Stimulated activated CD8-positive, alpha-beta memory T cell treated with anti-CD3 and anti-CD28 coated beads, Interleukin-12 subunit alpha, Interleukin-12 subunit beta, amount 100 ng/mL, for 4 hours (primary cell): ENCODE data around the gene WHAMM.
"Not testable (repeated sequence)": the region's sequence is repeated elsewhere in the genome, so short reads cannot be mapped to it uniquely, and the experiment has no call there.

Experiments used
- DNase-seq: peaks from one replicate; pipeline ENCODE4 v3.0.0-alpha.2; 2020; ENCODE audit warnings: low read depth

Gene WHAMM

GRCh38 chr15:82865981-82866380 is 56.6 kb downstream of the WHAMM start:
- DNase-seq = not testable (repeated sequence)

GRCh38 chr15:82870727-82871320 is 61.4 kb downstream of the WHAMM start:
- DNase-seq = no peak

GRCh38 chr15:82871358-82871757 is 61.9 kb downstream of the WHAMM start:
- no peak for DNase-seq

GRCh38 chr15:82871832-82872484 is 62.5 kb downstream of the WHAMM start:
- no peak for DNase-seq

GRCh38 chr15:82873000-82873680 is 63.7 kb downstream of the WHAMM start:
- no peak for DNase-seq

- DNase-seq = no peak
These were observed 64.8 kb downstream of the WHAMM start for GRCh38 chr15:82874267-82874666.

GRCh38 chr15:82874961-82875360 is 65.5 kb downstream of the WHAMM start:
- DNase-seq = no peak

GRCh38 chr15:82875411-82876003 is 66.1 kb downstream of the WHAMM start:
- no peak for DNase-seq

- no peak for DNase-seq
These were observed 68.4 kb downstream of the WHAMM start for GRCh38 chr15:82877825-82878224.

GRCh38 chr15:82878325-82878724 is 68.9 kb downstream of the WHAMM start:
- no peak for DNase-seq

GRCh38 chr15:82880704-82881103 is 71.3 kb downstream of the WHAMM start:
- no peak for DNase-seq

GRCh38 chr15:82881747-82882146 is 72.3 kb downstream of the WHAMM start:
- DNase-seq = no peak

- no peak for DNase-seq
These were observed 73.0 kb downstream of the WHAMM start for GRCh38 chr15:82882273-82882928.
